Thymus (tissue), 11 donors: ENCODE data around the gene RERE. TPM values are rescaled to one million over a fixed set of nuclear protein-coding genes. Genes with fewer than 3 reads are reported as not detected.

ENCODE experiments used
- DNase-seq, 9 donors: peaks; one replicate each; pipeline ENCODE4 v3.0.0-alpha.2; 2013; ENCODE audit warnings: low spot score in 9 of 9, low read depth in 6 of 9, missing footprints in 1 of 9
- H3K27ac ChIP-seq, 2 donors: one replicate each; pipeline ENCODE4 v1.5.1; 2013; ENCODE audit warnings: control low read depth in 1 of 2, low read depth in 1 of 2, low read length in 1 of 2, mild to moderate bottlenecking in 1 of 2, moderate library complexity in 1 of 2
- H3K27me3 ChIP-seq, 2 donors: one replicate each; pipeline ENCODE4 v1.5.1; 2013; ENCODE audit warnings: low read length in 1 of 2; ENCODE audit not compliant: control insufficient read depth in 2 of 2, insufficient read depth in 1 of 2
- H3K36me3 ChIP-seq, 2 donors: one replicate each; pipeline ENCODE4 v1.5.1; 2013; ENCODE audit warnings: low read length in 1 of 2, mild to moderate bottlenecking in 1 of 2, moderate library complexity in 1 of 2; ENCODE audit not compliant: control insufficient read depth in 2 of 2, insufficient read depth in 2 of 2
- H3K4me1 ChIP-seq, 2 donors: one replicate each; pipeline ENCODE4 v1.5.1; 2013; ENCODE audit warnings: low read length in 2 of 2; ENCODE audit not compliant: control insufficient read depth in 2 of 2, insufficient read depth in 2 of 2
- H3K4me3 ChIP-seq, 2 donors: one replicate each; pipeline ENCODE4 v1.5.1; 2013; ENCODE audit warnings: low read length in 2 of 2, control low read depth in 1 of 2, mild to moderate bottlenecking in 1 of 2
- H3K9me3 ChIP-seq, 2 donors: one replicate each; pipeline ENCODE4 v1.5.1; 2013; ENCODE audit warnings: low read length in 1 of 2, mild to moderate bottlenecking in 1 of 2; ENCODE audit not compliant: control insufficient read depth in 2 of 2, insufficient read depth in 1 of 2
- WGBS: extraction: QIAGEN DNeasy Blood & Tissue Kit; methylation state at CpG from one replicate; pipeline ENCODE4 v1.1.7; 2013; 5-methylcytosine and 5-hydroxymethylcytosine counted together
- polyA plus RNA-seq: library from polyadenylated mRNA; stranded (reverse); fragments of 200-250 nt; gene quantifications from one replicate; pipeline ENCODE4 v1.2.3, GENCODE V29; 2013
- total RNA-seq: library from RNA; stranded (reverse); fragments of 120-200 nt; gene quantifications from one replicate; pipeline ENCODE4 v1.2.4, GENCODE V29; 2013
- donor health status: healthy.

Gene RERE
- total and polyA plus RNA-seq, 2 donors, result 22.9 to 37.7 TPM

DNA sequence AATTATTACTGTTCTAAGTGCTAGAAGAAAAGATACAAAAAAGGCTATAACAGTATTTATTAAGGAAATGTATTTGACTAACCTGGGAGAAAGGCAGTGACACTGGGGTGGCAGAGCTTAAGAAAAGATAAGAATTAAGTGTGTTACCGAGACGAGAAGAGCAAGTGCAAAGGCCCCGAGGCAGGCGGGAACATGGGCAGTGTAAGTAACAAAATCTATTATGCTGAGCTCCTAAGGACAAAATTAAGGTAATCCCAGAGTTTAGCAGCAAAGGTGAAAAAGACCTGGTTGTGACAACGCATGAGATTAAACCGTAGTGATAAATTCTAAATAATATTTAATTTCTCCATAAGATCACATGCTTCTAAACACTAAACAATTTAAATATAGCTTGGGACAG lies 167.6 kb downstream of the RERE start:
- Histone ChIP-seq H3K36me3 (peaks cover 0 to 2% of the 10 kb centered on the region in 2 donors), H3K4me3 (no peak overlapping the region), H3K27me3 (no peaks in the 10 kb centered on the region), H3K27ac (no peak overlapping the region), H3K9me3 (no peaks in the 10 kb centered on the region), H3K4me1 (peaks cover 5 to 14% of the 10 kb centered on the region in 2 donors)
- DNase-seq, result no peak
- WGBS, result 97% methylated on average over 6 of the region's 6 CpGs

DNA sequence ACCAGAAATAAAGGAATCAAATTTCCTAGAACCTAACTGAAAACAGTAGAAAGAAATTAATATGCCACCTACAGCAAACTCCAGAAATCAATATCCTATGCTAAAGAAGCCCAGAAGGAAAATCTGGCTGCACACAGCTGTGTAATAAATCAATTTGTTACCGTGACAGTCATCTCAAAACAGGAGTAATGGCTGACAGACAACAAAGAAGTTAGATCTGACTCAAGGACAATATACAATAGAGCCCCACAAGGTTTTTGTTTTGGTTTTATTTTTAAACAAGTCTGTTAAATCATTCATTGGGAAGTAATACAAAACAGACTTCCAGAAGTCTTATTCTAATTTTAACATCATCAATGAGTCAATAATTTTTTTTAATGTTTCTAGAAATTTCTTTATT lies 168.4 kb downstream of the RERE start:
- Histone ChIP-seq H3K4me1 (peaks cover 5 to 14% of the 10 kb centered on the region in 2 donors), H3K36me3 (peaks cover 0 to 2% of the 10 kb centered on the region in 2 donors), H3K27me3 (no peaks in the 10 kb centered on the region), H3K27ac (no peak overlapping the region), H3K4me3 (no peak overlapping the region), H3K9me3 (no peaks in the 10 kb centered on the region)
- no peak for DNase-seq
- 83% methylated on average over 1 of the region's 1 CpG for WGBS

GRCh38 chr1:8646996-8647395 lies 170.4 kb downstream of the RERE start:
- Histone ChIP-seq H3K27ac (no peak overlapping the region), H3K9me3 (no peaks in the 10 kb centered on the region), H3K36me3 (peaks cover 0 to 5% of the 10 kb centered on the region in 2 donors), H3K4me3 (no peak overlapping the region), H3K27me3 (no peaks in the 10 kb centered on the region), H3K4me1 (peaks cover 5 to 12% of the 10 kb centered on the region in 2 donors)
- DNase-seq, result no peak
- WGBS, result 85% methylated on average over 3 of the region's 3 CpGs

DNA sequence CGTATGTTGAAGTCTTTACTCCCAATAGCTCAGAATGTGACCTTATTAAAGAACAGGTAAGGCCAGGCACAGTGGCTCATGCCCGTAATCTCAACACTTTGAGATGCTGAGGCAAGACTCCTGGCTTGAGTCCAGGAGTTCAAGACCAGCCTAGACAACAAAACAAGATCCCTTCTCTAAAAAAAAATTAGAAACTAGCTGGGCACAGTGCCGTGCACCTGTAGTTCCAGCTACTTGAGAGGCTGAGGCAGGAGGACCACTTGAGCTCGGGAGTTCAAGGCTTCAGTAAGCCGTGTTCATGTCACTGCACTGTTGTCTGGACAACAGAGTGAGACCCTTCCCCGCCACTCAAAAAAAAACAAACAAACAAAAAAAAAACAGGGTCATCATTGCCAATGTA lies 171.3 kb downstream of the RERE start:
- H3K27ac ChIP-seq, result no peak overlapping the region
- DNase-seq, result no peak
- WGBS, result 95% methylated on average over 6 of the region's 6 CpGs
- peaks cover 2 to 4% of the 10 kb centered on the region in 2 donors for H3K4me1 ChIP-seq
- no peaks in the 10 kb centered on the region for H3K27me3 ChIP-seq
- H3K4me3 ChIP-seq, result no peak overlapping the region
- H3K36me3 ChIP-seq, result peaks cover 0 to 5% of the 10 kb centered on the region in 2 donors
- H3K9me3 ChIP-seq, result no peaks in the 10 kb centered on the region

GRCh38 chr1:8643542-8644536 lies 173.6 kb downstream of the RERE start:
- Histone ChIP-seq H3K9me3 (no peaks in the 10 kb centered on the region), H3K27me3 (no peaks in the 10 kb centered on the region), H3K36me3 (peaks cover 0 to 3% of the 10 kb centered on the region in 2 donors), H3K4me1 (no peaks in the 10 kb centered on the region), H3K4me3 (no peak overlapping the region), H3K27ac (peak overlapping the region in 1 of 2 donors; percentile 18)
- DNase-seq, result no peak
- WGBS, result 96% methylated on average over 6 of the region's 6 CpGs

DNA sequence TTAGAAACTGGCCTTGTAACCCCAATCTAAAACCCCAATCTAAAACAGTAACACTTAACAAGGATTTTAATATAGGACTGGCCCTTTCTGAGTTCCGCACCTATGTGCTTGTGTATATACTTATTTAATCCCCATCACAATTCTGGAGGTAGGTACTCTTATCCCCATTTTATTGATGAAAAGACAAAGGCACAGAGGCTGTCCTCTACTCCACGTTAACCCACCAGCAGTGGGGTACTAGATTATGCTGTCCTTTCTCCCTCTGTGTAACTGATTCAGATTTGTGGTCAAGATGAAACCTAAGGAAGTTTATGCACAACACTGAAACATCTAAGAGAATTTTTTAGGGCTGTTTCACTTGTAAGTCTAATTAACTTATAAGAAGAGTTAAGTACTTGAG lies 175.3 kb downstream of the RERE start:
- no peak overlapping the region for H3K4me3 ChIP-seq
- peaks cover 0 to 3% of the 10 kb centered on the region in 2 donors for H3K36me3 ChIP-seq
- H3K27me3 ChIP-seq, result no peaks in the 10 kb centered on the region
- no peaks in the 10 kb centered on the region for H3K4me1 ChIP-seq
- H3K9me3 ChIP-seq, result no peaks in the 10 kb centered on the region
- WGBS, result 88% methylated on average over 2 of the region's 2 CpGs
- no peak overlapping the region for H3K27ac ChIP-seq
- no peak for DNase-seq

GRCh38 chr1:8641377-8641997 lies 176.0 kb downstream of the RERE start:
- DNase-seq, result no peak
- H3K4me3 ChIP-seq, result no peak overlapping the region
- peaks cover 0 to 3% of the 10 kb centered on the region in 2 donors for H3K36me3 ChIP-seq
- no peaks in the 10 kb centered on the region for H3K27me3 ChIP-seq
- 94% methylated on average over 3 of the region's 3 CpGs for WGBS
- no peak overlapping the region for H3K27ac ChIP-seq
- no peaks in the 10 kb centered on the region for H3K9me3 ChIP-seq
- no peaks in the 10 kb centered on the region for H3K4me1 ChIP-seq

- Histone ChIP-seq H3K27me3 (no peaks in the 10 kb centered on the region), H3K36me3 (peaks cover 0 to 3% of the 10 kb centered on the region in 2 donors), H3K4me1 (no peaks in the 10 kb centered on the region), H3K4me3 (no peak overlapping the region), H3K27ac (no peak overlapping the region), H3K9me3 (no peaks in the 10 kb centered on the region)
- WGBS, result 91% methylated on average over 1 of the region's 1 CpG
- DNase-seq, result no peak
These were observed 176.5 kb downstream of the RERE start for GRCh38 chr1:8640950-8641349.

- Histone ChIP-seq H3K9me3 (no peaks in the 10 kb centered on the region), H3K4me1 (no peaks in the 10 kb centered on the region), H3K27me3 (no peaks in the 10 kb centered on the region), H3K27ac (no peak overlapping the region), H3K36me3 (peaks cover 0 to 3% of the 10 kb centered on the region in 2 donors), H3K4me3 (no peak overlapping the region)
- over 99% methylated on average over 5 of the region's 5 CpGs for WGBS
- DNase-seq, result no peak
These were observed 178.3 kb downstream of the RERE start for GRCh38 chr1:8639148-8639547.
